Stimulated activated naive CD8-positive, alpha-beta T cell treated with anti-CD3 and anti-CD28 coated beads, Interleukin-15, Interleukin-2, amounts not matched to agents 100 ng/mL and 50 ng/mL, for 24 hours (primary cell): ENCODE results near the gene LMBRD1.
"Not testable (repeated sequence)": the region's sequence is repeated elsewhere in the genome, so short reads cannot be mapped to it uniquely, and the experiment has no call there.

Experiments
- H3K27ac Mint-ChIP-seq: one replicate; pipeline ENCODE4 v1.8.0; 2021; ENCODE audit warnings: mild to moderate bottlenecking, mixed read lengths
- H3K27me3 Mint-ChIP-seq: one replicate; pipeline ENCODE4 v1.8.0; 2021; ENCODE audit warnings: mixed read lengths
- H3K36me3 Mint-ChIP-seq: one replicate; pipeline ENCODE4 v1.8.0; 2021; ENCODE audit warnings: low read depth, mixed read lengths
- H3K4me1 Mint-ChIP-seq: one replicate; pipeline ENCODE4 v1.8.0; 2021; ENCODE audit warnings: low read depth, mixed read lengths
- H3K4me3 Mint-ChIP-seq: one replicate; pipeline ENCODE4 v1.8.0; 2021; ENCODE audit warnings: mild to moderate bottlenecking, mixed read lengths
- H3K9me3 Mint-ChIP-seq: one replicate; pipeline ENCODE4 v1.8.0; 2021; ENCODE audit warnings: mixed read lengths

LMBRD1 gene

GRCh38 chr6:69732640-69733039, 64.2 kb downstream of the LMBRD1 start:
- no peak overlapping the region for H3K4me3 Mint-ChIP-seq
- no peaks in the 10 kb centered on the region for H3K4me1 Mint-ChIP-seq
- H3K27ac Mint-ChIP-seq: no peak overlapping the region
- no peaks in the 10 kb centered on the region for H3K9me3 Mint-ChIP-seq
- H3K27me3 Mint-ChIP-seq: no peaks in the 10 kb centered on the region
- H3K36me3 Mint-ChIP-seq: no peaks in the 10 kb centered on the region

- no peaks in the 10 kb centered on the region for H3K4me1 Mint-ChIP-seq
- no peaks in the 10 kb centered on the region for H3K36me3 Mint-ChIP-seq
- no peaks in the 10 kb centered on the region for H3K9me3 Mint-ChIP-seq
- no peak overlapping the region for H3K4me3 Mint-ChIP-seq
- no peak overlapping the region for H3K27ac Mint-ChIP-seq
- H3K27me3 Mint-ChIP-seq: no peaks in the 10 kb centered on the region
Measured at GRCh38 chr6:69732045-69732444, 64.8 kb downstream of the LMBRD1 start.

GRCh38 chr6:69729870-69730449, 66.8 kb downstream of the LMBRD1 start:
- Mint-ChIP-seq H3K4me3 (no peak overlapping the region), H3K27ac (no peak overlapping the region), H3K27me3 (no peaks in the 10 kb centered on the region), H3K9me3 (peaks cover 7% of the 10 kb centered on the region), H3K36me3 (peaks cover 17% of the 10 kb centered on the region), H3K4me1 (no peaks in the 10 kb centered on the region)

- Mint-ChIP-seq H3K4me3 (no peak overlapping the region), H3K4me1 (no peaks in the 10 kb centered on the region), H3K9me3 (peaks cover 14% of the 10 kb centered on the region), H3K27ac (no peak overlapping the region), H3K27me3 (no peaks in the 10 kb centered on the region), H3K36me3 (peaks cover 63% of the 10 kb centered on the region)
Measured at GRCh38 chr6:69722683-69723082, 74.1 kb downstream of the LMBRD1 start.

- peaks cover 7% of the 10 kb centered on the region for H3K9me3 Mint-ChIP-seq
Measured at GRCh38 chr6:69719602-69720193, 77.1 kb downstream of the LMBRD1 start.

GRCh38 chr6:69706724-69707123, 90.1 kb downstream of the LMBRD1 start:
- Mint-ChIP-seq H3K27me3 (no peaks in the 10 kb centered on the region), H3K4me3 (no peak overlapping the region), H3K36me3 (peaks cover 44% of the 10 kb centered on the region), H3K27ac (no peak overlapping the region), H3K4me1 (no peaks in the 10 kb centered on the region), H3K9me3 (no peaks in the 10 kb centered on the region)

More at GRCh38 chr6:69719602-69720193, 77.1 kb downstream of the LMBRD1 start:
- Mint-ChIP-seq H3K27me3 (no peaks in the 10 kb centered on the region), H3K27ac (no peak overlapping the region), H3K4me3 (no peak overlapping the region), H3K36me3 (peaks cover 61% of the 10 kb centered on the region), H3K4me1 (peaks cover under 1% of the 10 kb centered on the region)

GRCh38 chr6:69705954-69706353, 90.9 kb downstream of the LMBRD1 start:
- Mint-ChIP-seq H3K4me3 (no peak overlapping the region), H3K27ac (no peak overlapping the region), H3K27me3 (no peaks in the 10 kb centered on the region), H3K4me1 (no peaks in the 10 kb centered on the region), H3K9me3 (no peaks in the 10 kb centered on the region), H3K36me3 (peaks cover 41% of the 10 kb centered on the region)

GRCh38 chr6:69704916-69705315, 91.9 kb downstream of the LMBRD1 start:
- no peaks in the 10 kb centered on the region for H3K4me1 Mint-ChIP-seq
- no peak overlapping the region for H3K4me3 Mint-ChIP-seq
- H3K27ac Mint-ChIP-seq: no peak overlapping the region
- no peaks in the 10 kb centered on the region for H3K9me3 Mint-ChIP-seq
- H3K27me3 Mint-ChIP-seq: no peaks in the 10 kb centered on the region
- H3K36me3 Mint-ChIP-seq: peaks cover 33% of the 10 kb centered on the region

GRCh38 chr6:69699655-69700054, 97.2 kb downstream of the LMBRD1 start:
- Mint-ChIP-seq H3K4me1 (peaks cover 9% of the 10 kb centered on the region), H3K36me3 (peaks cover 40% of the 10 kb centered on the region), H3K27me3 (no peaks in the 10 kb centered on the region), H3K9me3 (no peaks in the 10 kb centered on the region), H3K27ac (no peak overlapping the region), H3K4me3 (no peak overlapping the region)

- H3K27me3 Mint-ChIP-seq: no peaks in the 10 kb centered on the region
- no peak overlapping the region for H3K4me3 Mint-ChIP-seq
- H3K36me3 Mint-ChIP-seq: peaks cover 47% of the 10 kb centered on the region
- peaks cover 9% of the 10 kb centered on the region for H3K4me1 Mint-ChIP-seq
- no peak overlapping the region for H3K27ac Mint-ChIP-seq
- H3K9me3 Mint-ChIP-seq: no peaks in the 10 kb centered on the region
Measured at GRCh38 chr6:69696273-69696672, 100.5 kb downstream of the LMBRD1 start.

GRCh38 chr6:69693762-69694161, 103.0 kb downstream of the LMBRD1 start:
- H3K4me3 Mint-ChIP-seq: no peak overlapping the region
- H3K9me3 Mint-ChIP-seq: no peaks in the 10 kb centered on the region
- no peaks in the 10 kb centered on the region for H3K27me3 Mint-ChIP-seq
- peaks cover 9% of the 10 kb centered on the region for H3K4me1 Mint-ChIP-seq
- no peak overlapping the region for H3K27ac Mint-ChIP-seq
- peaks cover 63% of the 10 kb centered on the region for H3K36me3 Mint-ChIP-seq

GRCh38 chr6:69690986-69691385, 105.8 kb downstream of the LMBRD1 start:
- Mint-ChIP-seq H3K9me3 (no peaks in the 10 kb centered on the region), H3K36me3 (peaks cover 54% of the 10 kb centered on the region), H3K27me3 (no peaks in the 10 kb centered on the region)

GRCh38 chr6:69680302-69680701, 116.5 kb downstream of the LMBRD1 start:
- peaks cover 48% of the 10 kb centered on the region for H3K36me3 Mint-ChIP-seq
- H3K27me3 Mint-ChIP-seq: no peaks in the 10 kb centered on the region
- no peaks in the 10 kb centered on the region for H3K9me3 Mint-ChIP-seq
- no peak overlapping the region for H3K27ac Mint-ChIP-seq
- H3K4me1 Mint-ChIP-seq: no peaks in the 10 kb centered on the region
- H3K4me3 Mint-ChIP-seq: no peak overlapping the region

More at GRCh38 chr6:69690986-69691385, 105.8 kb downstream of the LMBRD1 start:
- Mint-ChIP-seq H3K27ac (no peak overlapping the region), H3K4me3 (no peak overlapping the region), H3K4me1 (peaks cover under 1% of the 10 kb centered on the region)

- H3K9me3 Mint-ChIP-seq: no peaks in the 10 kb centered on the region
- no peak overlapping the region for H3K27ac Mint-ChIP-seq
- H3K4me1 Mint-ChIP-seq: no peaks in the 10 kb centered on the region
- H3K36me3 Mint-ChIP-seq: peaks cover 63% of the 10 kb centered on the region
- H3K4me3 Mint-ChIP-seq: no peak overlapping the region
- H3K27me3 Mint-ChIP-seq: no peaks in the 10 kb centered on the region
Measured at GRCh38 chr6:69673298-69673697, 123.5 kb downstream of the LMBRD1 start.

- H3K9me3 Mint-ChIP-seq: no peaks in the 10 kb centered on the region
- peaks cover 6% of the 10 kb centered on the region for H3K4me1 Mint-ChIP-seq
- H3K27ac Mint-ChIP-seq: no peak overlapping the region
- no peak overlapping the region for H3K4me3 Mint-ChIP-seq
- H3K27me3 Mint-ChIP-seq: no peaks in the 10 kb centered on the region
- H3K36me3 Mint-ChIP-seq: peaks cover 25% of the 10 kb centered on the region
Measured at GRCh38 chr6:69668916-69669315, 127.9 kb downstream of the LMBRD1 start.

GRCh38 chr6:69666779-69667178, 130.0 kb downstream of the LMBRD1 start:
- not testable (repeated sequence) for H3K4me3 Mint-ChIP-seq, H3K4me1 Mint-ChIP-seq, H3K9me3 Mint-ChIP-seq, H3K36me3 Mint-ChIP-seq, H3K27me3 Mint-ChIP-seq, H3K27ac Mint-ChIP-seq
